Brain microvascular endothelial cell (primary cell): ENCODE results near the gene TSC22D1.
A peak's percentile ranks its signal among the peaks of the same experiment; 100 is the strongest.

Experiments used
- DNase-seq: peaks from one replicate; pipeline ENCODE4 v3.0.0-alpha.2; 2020
- H3K27ac ChIP-seq: fragments of 250-450 bp; sonication (Bioruptor Pico); 2 replicates; pipeline ENCODE4 v1.5.1; 2020; ENCODE audit warnings: mild to moderate bottlenecking, moderate library complexity
- H3K27me3 ChIP-seq: fragments of 250-450 bp; sonication (Bioruptor Pico); replicated peaks from 2 replicates; pipeline ENCODE4 v1.5.1; 2020; ENCODE audit warnings: mild to moderate bottlenecking
- H3K36me3 ChIP-seq: fragments of 250-450 bp; sonication (Bioruptor Pico); replicated peaks from 2 replicates; pipeline ENCODE4 v1.5.1; 2020; ENCODE audit warnings: mild to moderate bottlenecking
- H3K4me3 ChIP-seq: 2 replicates; pipeline ENCODE4 v1.5.1; 2011; ENCODE audit warnings: low read depth, mild to moderate bottlenecking, control low read depth, low read length, moderate library complexity
- CTCF ChIP-seq: IDR thresholded peaks from 2 replicates; pipeline ENCODE4 v1.5.1; 2011; ENCODE audit warnings: low read depth, mild to moderate bottlenecking, moderate library complexity, low read length, control low read depth, inconsistent platforms; ENCODE audit errors: missing control alignments
- in situ Hi-C: cut with HindIII; loops from 2 replicates; pipeline ENCODE4 v1.10.0; 2017; ENCODE audit warnings: low sequenced_read_pairs, low pct_ligation_motif_present

The TSC22D1 gene

GRCh38 chr13:44540761-44541434, 35.2 kb downstream of the TSC22D1 start:
- no peak for DNase-seq
- TF ChIP-seq CTCF, result no peak
- Histone ChIP-seq H3K27ac (no peak overlapping the region), H3K4me3 (no peak overlapping the region), H3K27me3 (no peaks in the 10 kb centered on the region), H3K36me3 (peaks cover 2% of the 10 kb centered on the region)
- in situ Hi-C loops, result no loop called here

- no peak for DNase-seq
- TF ChIP-seq CTCF, result no peak
- Histone ChIP-seq H3K27me3 (no peaks in the 10 kb centered on the region), H3K27ac (no peak overlapping the region), H3K36me3 (peaks cover 2% of the 10 kb centered on the region), H3K4me3 (no peak overlapping the region)
- in situ Hi-C loops, result no loop called here
These were observed 38.9 kb downstream of the TSC22D1 start for GRCh38 chr13:44537248-44537647.

- TF ChIP-seq CTCF, result no peak
- in situ Hi-C loops, result no loop called here
- Histone ChIP-seq H3K36me3 (no peaks in the 10 kb centered on the region), H3K27me3 (no peaks in the 10 kb centered on the region), H3K27ac (peak overlapping the region; percentile 54), H3K4me3 (no peak overlapping the region)
- DNase-seq, result peak; percentile 59
These were observed 52.7 kb downstream of the TSC22D1 start for GRCh38 chr13:44523146-44524015.

- DNase-seq, result no peak
- Histone ChIP-seq H3K4me3 (no peak overlapping the region), H3K27me3 (no peaks in the 10 kb centered on the region), H3K36me3 (no peaks in the 10 kb centered on the region), H3K27ac (no peak overlapping the region)
- no peak for TF ChIP-seq CTCF
- in situ Hi-C loops, result no loop called here
These were observed 56.5 kb downstream of the TSC22D1 start for GRCh38 chr13:44519642-44520041.

GRCh38 chr13:44516771-44517170, 59.4 kb downstream of the TSC22D1 start:
- in situ Hi-C loops, result no loop called here
- peaks cover 2% of the 10 kb centered on the region for H3K36me3 ChIP-seq
- no peaks in the 10 kb centered on the region for H3K27me3 ChIP-seq
- no peak for DNase-seq
- H3K4me3 ChIP-seq, result no peak overlapping the region
- H3K27ac ChIP-seq, result no peak overlapping the region
- no peak for TF ChIP-seq CTCF
